GM10266 (cell line): ENCODE measurements around the gene TMEM119.
"Not testable (repeated sequence)": the region's sequence is repeated elsewhere in the genome, so short reads cannot be mapped to it uniquely, and the experiment has no call there.

Source experiments
- DNase-seq: peaks from one replicate; pipeline ENCODE4 v3.0.0; 2012; ENCODE audit errors: extremely low spot score
- CTCF ChIP-seq: IDR thresholded peaks from 2 replicates; pipeline ENCODE4 v1.5.1; 2012; ENCODE audit warnings: mild to moderate bottlenecking, low read depth; ENCODE audit not compliant: control insufficient read depth, insufficient read depth; ENCODE audit errors: missing control alignments

TMEM119 gene

GRCh38 chr12:108577458-108577857 lies 20.4 kb downstream of the TMEM119 start:
- no peak for TF ChIP-seq CTCF
- no peak for DNase-seq

- TF ChIP-seq CTCF: no peak
Measured at GRCh38 chr12:108576660-108577234, 21.1 kb downstream of the TMEM119 start.

GRCh38 chr12:108575199-108575912 lies 22.5 kb downstream of the TMEM119 start:
- TF ChIP-seq CTCF: no peak
- DNase-seq: no peak

More at GRCh38 chr12:108576660-108577234, 21.1 kb downstream of the TMEM119 start:
- no peak for DNase-seq

- DNase-seq: not testable (repeated sequence)
Measured at GRCh38 chr12:108574276-108574675, 23.6 kb downstream of the TMEM119 start.

GRCh38 chr12:108573317-108573716 lies 24.6 kb downstream of the TMEM119 start:
- no peak for DNase-seq
- no peak for TF ChIP-seq CTCF

GRCh38 chr12:108572166-108572790 lies 25.6 kb downstream of the TMEM119 start:
- TF ChIP-seq CTCF: no peak
- DNase-seq: no peak

- DNase-seq: no peak
- no peak for TF ChIP-seq CTCF
Measured at GRCh38 chr12:108571609-108572165, 26.2 kb downstream of the TMEM119 start.
